NCI-H226 (cell line): ENCODE measurements around the gene PGGHG.
"Not testable (repeated sequence)": the region's sequence is repeated elsewhere in the genome, so short reads cannot be mapped to it uniquely, and the experiment has no call there.

Experiments used
- DNase-seq: peaks from one replicate; pipeline ENCODE4 v3.0.0-alpha.2; 2015

The PGGHG gene

GRCh38 chr11:332651-333480, 43.9 kb downstream of the PGGHG start:
- DNase-seq, result no peak

GRCh38 chr11:333616-334263, 44.8 kb downstream of the PGGHG start:
- not testable (repeated sequence) for DNase-seq

GRCh38 chr11:334264-334994, 45.5 kb downstream of the PGGHG start:
- DNase-seq, result no peak

GRCh38 chr11:335779-336658, 47.1 kb downstream of the PGGHG start:
- no peak for DNase-seq

- DNase-seq, result no peak
These were observed 47.8 kb downstream of the PGGHG start for GRCh38 chr11:336659-337198.

- no peak for DNase-seq
These were observed 48.8 kb downstream of the PGGHG start for GRCh38 chr11:337711-338110.

- no peak for DNase-seq
These were observed 51.0 kb downstream of the PGGHG start for GRCh38 chr11:339963-340362.

GRCh38 chr11:340539-341512, 51.9 kb downstream of the PGGHG start:
- DNase-seq, result no peak

GRCh38 chr11:342328-342727, 53.4 kb downstream of the PGGHG start:
- no peak for DNase-seq

- no peak for DNase-seq
These were observed 56.1 kb downstream of the PGGHG start for GRCh38 chr11:344836-345578.
